NCI-H146 treated with DMSO at 0.1 percent for 48 hours (cell line): ENCODE measurements around the gene CDC27.
"Not testable (repeated sequence)": the region's sequence is repeated elsewhere in the genome, so short reads cannot be mapped to it uniquely, and the experiment has no call there.

Experiments
- DNase-seq: peaks from one replicate; lab custom pipeline; 2025; ENCODE audit not compliant: unreplicated experiment; lab: John Stamatoyannopoulos, UW

CDC27 gene

GRCh38 chr17:47073629-47074028, 115.5 kb downstream of the CDC27 start:
- DNase-seq: not testable (repeated sequence)

GRCh38 chr17:47072886-47073285, 116.2 kb downstream of the CDC27 start:
- DNase-seq: peak; percentile 12

GRCh38 chr17:47071171-47071570, 117.9 kb downstream of the CDC27 start:
- not testable (repeated sequence) for DNase-seq

GRCh38 chr17:47070266-47070665, 118.8 kb downstream of the CDC27 start:
- DNase-seq: not testable (repeated sequence)
